Colon (tissue), 2 donors: ENCODE data around the gene ANXA8.
"Not testable (repeated sequence)": the region's sequence is repeated elsewhere in the genome, so short reads cannot be mapped to it uniquely, and the experiment has no call there.

Experiments used
- FAIRE-seq: peaks from 2 replicates; lab custom pipeline; 2012; peaks lifted over from hg19 to GRCh38; lab: Jason Lieb, UNC
- donor health status: control.
- donor health status: control.

The ANXA8 gene

DNA sequence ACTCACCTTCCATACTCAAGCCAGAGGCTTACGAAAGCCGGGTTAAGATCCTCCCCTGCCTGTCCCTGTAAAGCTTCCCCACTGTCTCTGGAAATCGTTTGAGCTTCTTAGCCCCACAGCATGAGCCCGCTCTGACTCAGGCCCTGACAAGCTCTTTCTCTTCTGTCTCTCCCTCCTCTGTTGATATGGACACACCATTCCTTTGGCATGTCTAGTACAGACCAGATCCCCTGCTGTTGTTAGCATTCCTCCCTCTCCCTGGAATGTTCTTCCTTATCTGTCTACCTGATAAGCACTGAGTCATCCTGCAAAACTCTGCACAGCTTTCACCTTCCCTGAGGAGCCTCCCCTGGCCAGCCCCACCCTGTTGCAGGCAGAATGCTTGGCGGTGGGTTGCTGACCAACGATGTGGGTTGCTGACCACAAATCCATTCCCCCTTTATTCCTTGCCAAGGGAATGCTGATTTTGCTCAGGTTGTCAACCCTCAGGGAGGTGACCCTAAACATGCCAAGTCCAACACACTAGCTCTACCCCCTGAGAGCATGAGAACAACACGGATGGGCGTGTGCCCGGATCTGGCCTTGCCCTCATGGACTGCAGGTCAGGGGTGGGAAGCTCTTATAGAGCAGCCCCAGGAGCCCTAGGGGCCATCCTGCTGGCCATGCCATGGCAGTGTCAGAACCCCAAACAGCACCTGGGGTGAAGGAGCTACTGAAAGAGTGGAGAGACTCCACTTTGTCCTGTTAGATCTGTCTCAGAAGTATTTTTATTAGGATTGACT, 21.1 kb downstream of the ANXA8 start:
- FAIRE-seq: not testable (repeated sequence)

DNA sequence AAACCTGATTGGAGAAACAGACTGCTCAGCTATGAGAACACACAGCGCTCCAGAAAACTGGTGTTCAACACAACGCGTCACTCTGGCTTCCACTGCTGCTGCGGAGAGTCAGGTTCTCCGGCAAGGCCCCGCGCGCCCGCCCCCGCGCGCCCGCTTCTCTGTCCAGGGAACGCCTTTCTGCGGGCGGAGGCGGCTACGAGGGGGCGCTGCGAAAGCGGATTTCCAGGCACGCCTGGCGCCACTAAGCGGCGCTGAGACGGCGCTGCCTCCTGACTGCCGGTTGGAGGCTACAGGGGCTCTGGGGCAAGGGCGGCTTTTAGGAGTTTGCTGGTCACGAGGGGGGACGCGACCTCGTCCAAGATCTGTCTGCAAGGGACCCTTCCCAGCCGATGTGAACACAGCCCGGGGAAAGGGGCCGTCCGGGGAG, 22.6 kb downstream of the ANXA8 start:
- not testable (repeated sequence) for FAIRE-seq

DNA sequence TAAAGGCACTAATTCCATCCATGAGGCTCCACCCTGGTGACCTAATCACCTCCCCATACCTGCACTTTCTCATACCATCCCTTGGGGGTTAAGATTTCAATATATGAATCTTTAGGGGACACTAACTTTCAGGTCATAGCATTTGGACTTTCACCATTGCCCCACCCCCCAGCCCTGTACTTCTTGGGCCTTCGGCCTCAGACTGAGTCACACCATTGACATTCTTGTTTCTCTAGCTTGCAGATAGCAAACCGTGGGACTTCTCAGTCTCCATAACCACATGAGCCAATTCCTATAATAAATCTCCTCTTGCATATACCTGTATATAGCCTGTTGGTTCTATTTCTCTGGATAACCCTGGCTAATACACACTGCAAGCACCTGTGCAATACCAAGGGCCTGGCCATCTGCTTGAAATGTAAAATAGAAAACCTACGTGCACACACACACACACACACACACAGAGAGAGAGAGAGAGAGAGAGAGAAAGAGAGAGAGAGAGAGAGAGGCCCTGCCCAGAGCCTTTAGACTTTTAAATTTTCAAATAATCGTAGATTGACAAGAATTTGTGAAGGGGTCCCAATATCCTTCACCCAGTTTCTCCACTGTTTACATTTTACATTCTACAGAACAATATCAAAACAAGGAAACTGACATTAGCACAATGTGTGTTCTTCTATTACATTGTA, 25.3 kb downstream of the ANXA8 start:
- FAIRE-seq: no peak

DNA sequence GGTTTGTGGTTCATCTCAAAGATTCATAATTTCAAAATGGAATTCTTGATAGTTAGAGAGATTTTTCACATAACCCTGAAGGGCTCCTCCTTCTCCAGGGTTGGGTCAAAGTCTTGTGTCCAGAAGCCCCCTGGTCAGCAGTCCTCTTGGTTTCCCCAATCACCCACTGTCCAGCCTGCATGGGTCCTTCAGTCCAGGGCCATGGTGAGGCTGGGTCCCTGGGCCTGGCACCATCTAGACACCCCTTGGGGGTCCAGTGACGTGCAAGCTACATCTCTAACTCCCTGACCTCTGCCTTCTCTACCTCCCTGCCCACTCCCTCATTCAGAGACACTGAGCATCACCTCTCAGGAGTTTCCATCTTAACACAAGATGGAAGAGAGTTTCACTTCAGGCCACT, 26.1 kb downstream of the ANXA8 start:
- no peak for FAIRE-seq

GRCh38 chr10:47457528-47457820, 26.4 kb downstream of the ANXA8 start:
- FAIRE-seq: no peak

- no peak for FAIRE-seq
Observed at GRCh38 chr10:47456794-47457527, 27.0 kb downstream of the ANXA8 start.

DNA sequence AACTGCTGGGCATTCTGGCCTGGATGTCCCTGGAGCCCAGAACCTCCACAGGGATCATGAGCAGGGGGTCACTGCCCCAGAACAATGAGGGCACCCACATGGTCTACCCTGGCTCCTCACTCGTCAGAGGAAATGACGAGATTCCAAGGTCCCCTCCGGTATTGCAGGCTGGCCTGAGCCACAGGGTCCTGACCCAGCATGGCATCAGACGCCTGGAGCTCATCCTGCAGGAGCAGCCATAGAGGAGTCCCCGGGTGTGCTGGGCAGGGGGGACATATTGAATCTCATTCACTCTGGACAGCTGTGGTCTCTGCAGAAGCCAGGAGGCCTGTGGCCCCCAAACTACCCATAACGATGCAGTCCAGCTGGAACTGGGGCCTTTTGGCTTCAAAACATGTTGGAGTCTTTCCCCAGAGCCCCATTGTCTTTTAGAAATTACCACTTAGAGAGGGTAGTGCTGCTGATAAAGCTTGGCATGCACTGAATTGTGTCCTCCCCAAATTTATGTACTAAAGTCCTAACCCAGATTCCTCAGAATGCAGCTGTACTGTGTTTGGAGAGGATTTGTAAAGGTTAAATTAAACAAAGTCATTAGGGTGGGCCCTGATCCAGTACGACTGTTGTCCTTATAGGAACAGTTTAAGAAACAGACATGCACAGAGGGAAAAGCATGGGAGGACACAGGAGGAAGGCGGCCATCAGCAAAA, 27.7 kb downstream of the ANXA8 start:
- no peak for FAIRE-seq

DNA sequence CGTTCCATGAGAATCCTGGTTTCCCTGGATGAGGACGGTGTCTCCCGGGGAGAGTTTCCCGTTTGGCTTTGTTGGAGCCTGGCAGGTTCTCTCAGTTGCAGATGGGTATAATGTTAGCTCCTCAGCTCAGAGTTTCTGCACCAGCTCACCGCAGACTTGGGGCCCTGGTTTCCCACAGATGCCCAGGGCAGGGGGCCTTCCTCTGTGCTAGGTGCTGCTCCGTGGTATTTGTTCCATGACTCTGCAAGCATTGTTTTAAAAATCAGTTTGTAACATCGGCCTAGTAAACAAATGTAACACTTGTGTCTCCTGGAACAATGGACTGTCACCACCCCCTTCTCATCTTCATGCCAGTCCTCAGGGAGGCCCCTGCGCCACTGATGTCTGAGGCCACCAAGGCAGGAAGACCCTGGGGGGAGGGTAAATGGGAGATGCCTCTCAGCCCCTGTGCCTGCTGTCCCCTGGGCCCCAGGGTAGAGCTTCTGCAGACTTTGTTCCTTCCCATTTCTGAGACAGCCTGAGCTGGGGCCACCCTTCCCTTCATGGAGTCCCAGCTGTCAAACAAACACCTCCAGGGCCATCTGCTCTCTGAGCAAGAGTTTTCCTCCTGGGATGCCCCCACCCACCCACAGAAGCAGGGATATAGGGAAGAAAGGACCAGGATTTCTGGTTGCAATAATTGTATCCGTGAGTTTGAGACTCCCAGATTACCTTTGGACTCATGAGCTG, 28.4 kb downstream of the ANXA8 start:
- FAIRE-seq: not testable (repeated sequence)

- FAIRE-seq: no peak
Observed at GRCh38 chr10:47454780-47455058, 29.2 kb downstream of the ANXA8 start.

DNA sequence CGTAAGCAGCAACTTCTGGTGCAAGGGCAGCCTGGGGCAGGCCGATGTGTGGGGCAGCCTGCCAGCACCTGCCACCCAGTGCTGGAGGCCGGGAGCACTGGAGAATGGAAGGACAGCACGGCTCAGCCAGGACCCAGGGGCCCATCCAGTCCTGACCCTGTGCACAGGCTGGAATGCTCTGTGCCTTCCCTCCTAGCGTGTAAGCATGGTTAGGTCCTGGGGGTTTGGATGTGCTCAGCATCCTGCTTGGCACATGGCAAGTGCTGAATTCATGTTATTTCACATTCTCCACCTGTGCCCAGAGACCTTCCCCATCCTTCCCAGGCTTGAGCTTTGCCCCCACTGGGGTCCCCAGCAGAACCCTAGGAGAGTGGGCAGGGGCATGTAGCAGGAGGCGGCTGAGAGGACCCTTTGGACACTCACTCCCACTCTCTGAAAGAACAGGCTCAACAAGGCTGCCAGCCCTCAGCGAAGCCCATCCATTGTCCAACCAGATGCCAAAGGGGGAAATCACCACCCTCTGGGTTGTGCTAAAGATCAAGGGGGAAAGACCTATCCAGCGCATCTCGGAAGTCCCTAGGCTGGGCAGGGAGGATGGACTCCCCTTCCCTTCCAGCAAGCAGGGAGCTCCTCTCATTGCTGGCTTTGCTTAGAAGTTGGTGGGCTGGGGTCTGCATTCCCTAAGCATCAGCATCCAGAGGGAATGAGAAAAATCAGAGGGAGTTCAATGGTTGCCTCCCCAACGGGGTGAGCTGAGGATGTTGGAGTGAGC, 29.7 kb downstream of the ANXA8 start:
- FAIRE-seq: no peak

- no peak for FAIRE-seq
Observed at GRCh38 chr10:47453141-47454007, 30.5 kb downstream of the ANXA8 start.

GRCh38 chr10:47452495-47453140, 31.3 kb downstream of the ANXA8 start:
- no peak for FAIRE-seq

- FAIRE-seq: no peak
Observed at GRCh38 chr10:47451998-47452494, 31.9 kb downstream of the ANXA8 start.

- no peak for FAIRE-seq
Observed at GRCh38 chr10:47451273-47451997, 32.5 kb downstream of the ANXA8 start.

GRCh38 chr10:47450442-47450841, 33.5 kb downstream of the ANXA8 start:
- no peak for FAIRE-seq

DNA sequence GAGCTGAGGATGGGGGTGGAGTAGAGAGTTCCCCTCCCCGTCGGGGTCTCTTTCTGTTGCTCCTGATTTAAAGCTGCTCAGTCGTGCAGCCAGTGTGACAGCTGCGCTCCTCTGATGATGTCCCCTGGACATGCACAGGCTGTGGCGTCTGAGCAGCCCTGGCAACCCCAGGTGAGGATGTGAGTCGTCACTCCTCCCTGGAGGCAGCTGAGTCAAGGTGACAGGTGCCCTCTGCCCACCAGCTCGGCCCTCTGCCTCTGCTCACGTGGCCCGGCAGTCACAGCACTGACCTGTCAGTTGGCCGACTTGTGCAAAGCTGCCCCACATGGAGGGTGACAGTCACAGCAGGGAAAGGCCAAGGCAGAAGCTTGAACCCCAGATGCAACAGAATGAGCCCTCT, 33.9 kb downstream of the ANXA8 start:
- FAIRE-seq: no peak

GRCh38 chr10:47449102-47449978, 34.6 kb downstream of the ANXA8 start:
- no peak for FAIRE-seq

- no peak for FAIRE-seq
Observed at GRCh38 chr10:47447705-47448104, 36.2 kb downstream of the ANXA8 start.
